Nephron progenitor cell (in vitro differentiated cells): ENCODE results near the gene DNAH1.

ENCODE experiments used
- DNase-seq: peaks from one replicate; pipeline ENCODE4 v3.0.0; 2021
- H3K27ac Mint-ChIP-seq: 2 replicates; pipeline ENCODE4 v1.8.0; 2021; ENCODE audit warnings: mild to moderate bottlenecking, moderate library complexity, mixed read lengths
- H3K27me3 Mint-ChIP-seq: 2 replicates; pipeline ENCODE4 v1.8.0; 2021; ENCODE audit warnings: mild to moderate bottlenecking, low read depth, mixed read lengths; ENCODE audit not compliant: poor library complexity
- H3K36me3 Mint-ChIP-seq: 2 replicates; pipeline ENCODE4 v1.8.0; 2021; ENCODE audit warnings: low read depth, mixed read lengths
- H3K4me1 Mint-ChIP-seq: 2 replicates; pipeline ENCODE4 v1.8.0; 2021; ENCODE audit warnings: mixed read lengths
- H3K4me3 Mint-ChIP-seq: 2 replicates; pipeline ENCODE4 v1.8.0; 2021; ENCODE audit warnings: mild to moderate bottlenecking, moderate library complexity, mixed read lengths
- H3K9me3 Mint-ChIP-seq: 2 replicates; pipeline ENCODE4 v1.8.0; 2021; ENCODE audit warnings: mild to moderate bottlenecking, moderate library complexity, mixed read lengths
- CTCF ChIP-seq: fragments of 200-600 bp; sonication (generic); IDR thresholded peaks from 2 replicates; pipeline ENCODE4 v1.5.0; 2021; ENCODE audit warnings: antibody characterized with exemption

The DNAH1 gene

GRCh38 chr3:52438104-52438376 lies 121.9 kb downstream of the DNAH1 start:
- Mint-ChIP-seq H3K36me3 (no peaks in the 10 kb centered on the region), H3K4me1 (peaks cover 61% of the 10 kb centered on the region), H3K9me3 (no peaks in the 10 kb centered on the region), H3K27me3 (peaks cover 4% of the 10 kb centered on the region), H3K27ac (no peak overlapping the region), H3K4me3 (no peak overlapping the region)
- DNase-seq, result no peak
- TF ChIP-seq CTCF, result no peak

- Mint-ChIP-seq H3K4me1 (peaks cover 61% of the 10 kb centered on the region), H3K27me3 (peaks cover 4% of the 10 kb centered on the region), H3K9me3 (no peaks in the 10 kb centered on the region), H3K36me3 (no peaks in the 10 kb centered on the region), H3K4me3 (no peak overlapping the region), H3K27ac (no peak overlapping the region)
- no peak for DNase-seq
- no peak for TF ChIP-seq CTCF
Measured at GRCh38 chr3:52438579-52439425, 122.7 kb downstream of the DNAH1 start.

- H3K36me3 Mint-ChIP-seq, result no peaks in the 10 kb centered on the region
- H3K9me3 Mint-ChIP-seq, result no peaks in the 10 kb centered on the region
- no peak overlapping the region for H3K27ac Mint-ChIP-seq
- DNase-seq, result no peak
- no peak for TF ChIP-seq CTCF
- H3K27me3 Mint-ChIP-seq, result no peaks in the 10 kb centered on the region
- peaks cover 59% of the 10 kb centered on the region for H3K4me1 Mint-ChIP-seq
- H3K4me3 Mint-ChIP-seq, result no peak overlapping the region
Measured at GRCh38 chr3:52439426-52440248, 123.5 kb downstream of the DNAH1 start.

- Mint-ChIP-seq H3K27ac (peak overlapping the region; percentile 68), H3K36me3 (no peaks in the 10 kb centered on the region)
- no peak for DNase-seq
Measured at GRCh38 chr3:52440249-52440551, 124.1 kb downstream of the DNAH1 start.

GRCh38 chr3:52440671-52441070 lies 124.6 kb downstream of the DNAH1 start:
- TF ChIP-seq CTCF, result no peak
- no peaks in the 10 kb centered on the region for H3K36me3 Mint-ChIP-seq
- H3K4me3 Mint-ChIP-seq, result no peak overlapping the region
- H3K9me3 Mint-ChIP-seq, result no peaks in the 10 kb centered on the region
- H3K4me1 Mint-ChIP-seq, result peaks cover 54% of the 10 kb centered on the region
- no peak overlapping the region for H3K27ac Mint-ChIP-seq
- H3K27me3 Mint-ChIP-seq, result peaks cover 3% of the 10 kb centered on the region
- DNase-seq, result no peak

More at GRCh38 chr3:52440249-52440551, 124.1 kb downstream of the DNAH1 start:
- H3K27me3 Mint-ChIP-seq, result no peaks in the 10 kb centered on the region
- H3K4me1 Mint-ChIP-seq, result peaks cover 54% of the 10 kb centered on the region
- no peak overlapping the region for H3K4me3 Mint-ChIP-seq
- H3K9me3 Mint-ChIP-seq, result no peaks in the 10 kb centered on the region
- no peak for TF ChIP-seq CTCF
